Esophagus squamous epithelium (tissue), 4 donors: ENCODE measurements around the gene FEZ2.

Experiments used
- POLR2A ChIP-seq, 4 donors: fragments of 450-650 bp; IDR thresholded peaks; one replicate each; pipeline ENCODE4 v1.6.1; 2017; ENCODE audit warnings: antibody characterized with exemption in 4 of 4, mild to moderate bottlenecking in 4 of 4, moderate library complexity in 3 of 4
- TF ChIP-seq, protein P1 (sequence below), 6 experiments: fragments of 450-650 bp in 4 of 6; fragments of 200-600 bp in 2 of 6; sonication (generic) in 2 of 6; IDR thresholded peaks; one replicate each; pipeline ENCODE4 v1.5.1; 2016 to 2019; ENCODE audit warnings: antibody characterized with exemption in 6 of 6, mild to moderate bottlenecking in 4 of 6, moderate library complexity in 4 of 6

DNA sequence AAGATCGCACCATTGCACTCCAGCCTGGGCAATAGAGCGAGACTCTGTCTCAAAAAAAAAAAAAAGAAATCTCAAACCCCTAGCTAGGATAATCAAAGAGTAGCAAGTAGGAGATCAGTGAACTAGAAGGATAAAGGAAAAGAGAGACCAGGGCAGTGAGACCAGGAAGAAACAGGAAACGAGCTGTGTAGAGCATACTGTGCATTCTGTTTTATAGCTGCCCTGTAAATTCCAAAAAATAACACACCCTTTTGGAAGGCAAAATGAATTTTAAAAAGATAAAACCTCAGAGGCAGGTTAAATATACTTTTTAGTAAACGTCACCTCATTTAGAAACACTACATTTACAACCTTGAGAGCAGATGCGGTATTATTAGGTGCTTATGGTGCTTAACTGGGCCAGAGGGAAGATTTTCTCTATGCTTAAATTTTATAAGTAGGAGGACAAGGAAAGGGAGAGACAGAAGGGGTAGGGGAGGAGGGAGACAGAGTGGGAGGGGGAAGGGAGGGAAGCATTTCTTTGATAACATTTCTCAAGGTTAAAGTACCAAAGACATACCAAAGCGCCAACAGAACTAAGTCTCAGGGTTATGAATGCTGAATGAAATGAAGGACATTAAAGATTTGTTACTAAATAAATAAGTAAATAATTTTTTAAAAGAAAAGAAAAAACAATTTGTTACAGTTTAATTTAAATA, 30.1 kb downstream of the FEZ2 start:
- TF ChIP-seq, protein P1, sequence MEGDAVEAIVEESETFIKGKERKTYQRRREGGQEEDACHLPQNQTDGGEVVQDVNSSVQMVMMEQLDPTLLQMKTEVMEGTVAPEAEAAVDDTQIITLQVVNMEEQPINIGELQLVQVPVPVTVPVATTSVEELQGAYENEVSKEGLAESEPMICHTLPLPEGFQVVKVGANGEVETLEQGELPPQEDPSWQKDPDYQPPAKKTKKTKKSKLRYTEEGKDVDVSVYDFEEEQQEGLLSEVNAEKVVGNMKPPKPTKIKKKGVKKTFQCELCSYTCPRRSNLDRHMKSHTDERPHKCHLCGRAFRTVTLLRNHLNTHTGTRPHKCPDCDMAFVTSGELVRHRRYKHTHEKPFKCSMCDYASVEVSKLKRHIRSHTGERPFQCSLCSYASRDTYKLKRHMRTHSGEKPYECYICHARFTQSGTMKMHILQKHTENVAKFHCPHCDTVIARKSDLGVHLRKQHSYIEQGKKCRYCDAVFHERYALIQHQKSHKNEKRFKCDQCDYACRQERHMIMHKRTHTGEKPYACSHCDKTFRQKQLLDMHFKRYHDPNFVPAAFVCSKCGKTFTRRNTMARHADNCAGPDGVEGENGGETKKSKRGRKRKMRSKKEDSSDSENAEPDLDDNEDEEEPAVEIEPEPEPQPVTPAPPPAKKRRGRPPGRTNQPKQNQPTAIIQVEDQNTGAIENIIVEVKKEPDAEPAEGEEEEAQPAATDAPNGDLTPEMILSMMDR (IDR thresholded peaks at IDR 0.05) = no peak
- TF ChIP-seq POLR2A (IDR thresholded peaks at IDR 0.05) = no peak
